ENCODE results near the gene EXOC6B. TPM values are rescaled to one million over a fixed set of nuclear protein-coding genes. Genes with fewer than 3 reads are reported as not detected.

Gene EXOC6B
- total RNA-seq, 1 donor from 2014 or later, result 24.5 TPM

GRCh38 chr2:72778410-72778809 is 47.4 kb downstream of the EXOC6B start:
- H3K4me1 ChIP-seq (ENCODE audit: control insufficient read depth in 3 of 3, insufficient read depth in 3 of 3, low read length in 3 of 3), result no peaks in the 10 kb centered on the region

GRCh38 chr2:72770879-72771461 is 54.9 kb downstream of the EXOC6B start:
- Histone ChIP-seq H3K9ac (ENCODE audit: low read depth in 1 of 3, low read length in 3 of 3) (no peak overlapping the region), H3K4me1 (ENCODE audit: control insufficient read depth in 3 of 3, insufficient read depth in 3 of 3, low read length in 3 of 3) (no peaks in the 10 kb centered on the region), H3K4me3 (ENCODE audit: low read length in 3 of 3) (no peak overlapping the region), H3K9me3 (ENCODE audit: control insufficient read depth in 3 of 3, low read length in 3 of 3) (no peaks in the 10 kb centered on the region), H3K36me3 (ENCODE audit: control insufficient read depth in 3 of 3, insufficient read depth in 3 of 3, low read length in 3 of 3) (no peaks in the 10 kb centered on the region), H3K27me3 (ENCODE audit: control insufficient read depth in 3 of 3, insufficient read depth in 3 of 3, low read length in 3 of 3) (no peaks in the 10 kb centered on the region), H3K27ac (ENCODE audit: low read depth, low read length) (no peak overlapping the region)

More at GRCh38 chr2:72778410-72778809, 47.4 kb downstream of the EXOC6B start:
- no peaks in the 10 kb centered on the region for H3K27me3 ChIP-seq (ENCODE audit: control insufficient read depth in 3 of 3, insufficient read depth in 3 of 3, low read length in 3 of 3)
- H3K9ac ChIP-seq (ENCODE audit: low read depth in 1 of 3, low read length in 3 of 3), result no peak overlapping the region
- no peaks in the 10 kb centered on the region for H3K9me3 ChIP-seq (ENCODE audit: control insufficient read depth in 3 of 3, low read length in 3 of 3)
- H3K4me3 ChIP-seq (ENCODE audit: low read length in 3 of 3), result no peak overlapping the region
- no peaks in the 10 kb centered on the region for H3K36me3 ChIP-seq (ENCODE audit: control insufficient read depth in 3 of 3, insufficient read depth in 3 of 3, low read length in 3 of 3)
- no peak overlapping the region for H3K27ac ChIP-seq (ENCODE audit: low read depth, low read length)

DNA sequence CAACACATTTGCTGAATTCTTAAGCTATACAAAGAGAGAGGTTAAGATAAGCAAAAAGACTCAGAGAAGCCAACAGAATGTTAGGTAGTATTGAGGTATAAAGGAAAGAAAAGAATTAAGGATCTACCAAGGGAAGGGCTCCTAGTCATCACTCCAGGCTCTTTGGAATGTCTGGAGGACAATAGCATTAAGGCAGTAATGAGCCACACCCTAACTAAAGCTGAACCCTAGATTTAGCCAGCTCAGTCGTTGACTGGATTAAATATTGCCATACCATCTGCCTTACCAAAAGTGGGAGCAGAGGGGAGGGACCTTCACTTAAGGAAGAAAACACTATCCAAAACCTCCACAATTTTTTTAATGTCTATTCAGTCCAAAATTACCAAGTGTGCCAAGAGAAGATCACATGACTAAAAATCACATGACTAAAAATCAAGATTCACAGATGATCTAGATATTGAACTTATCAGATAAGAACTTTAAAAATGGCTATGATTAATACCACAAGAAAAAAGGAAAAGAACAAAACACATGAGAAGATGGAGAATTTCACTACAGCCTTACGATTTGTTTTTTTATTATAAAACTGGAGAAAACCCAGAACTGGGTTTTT is 59.7 kb downstream of the EXOC6B start:
- Histone ChIP-seq H3K4me3 (ENCODE audit: low read length in 3 of 3) (no peak overlapping the region), H3K9me3 (ENCODE audit: control insufficient read depth in 3 of 3, low read length in 3 of 3) (peaks cover 0 to 2% (median 0%) of the 10 kb centered on the region in 3 donors), H3K9ac (ENCODE audit: low read depth in 1 of 3, low read length in 3 of 3) (no peak overlapping the region), H3K4me1 (ENCODE audit: control insufficient read depth in 3 of 3, insufficient read depth in 3 of 3, low read length in 3 of 3) (no peaks in the 10 kb centered on the region), H3K27me3 (ENCODE audit: control insufficient read depth in 3 of 3, insufficient read depth in 3 of 3, low read length in 3 of 3) (no peaks in the 10 kb centered on the region), H3K36me3 (ENCODE audit: control insufficient read depth in 3 of 3, insufficient read depth in 3 of 3, low read length in 3 of 3) (no peaks in the 10 kb centered on the region), H3K27ac (ENCODE audit: low read depth, low read length) (no peak overlapping the region)

DNA sequence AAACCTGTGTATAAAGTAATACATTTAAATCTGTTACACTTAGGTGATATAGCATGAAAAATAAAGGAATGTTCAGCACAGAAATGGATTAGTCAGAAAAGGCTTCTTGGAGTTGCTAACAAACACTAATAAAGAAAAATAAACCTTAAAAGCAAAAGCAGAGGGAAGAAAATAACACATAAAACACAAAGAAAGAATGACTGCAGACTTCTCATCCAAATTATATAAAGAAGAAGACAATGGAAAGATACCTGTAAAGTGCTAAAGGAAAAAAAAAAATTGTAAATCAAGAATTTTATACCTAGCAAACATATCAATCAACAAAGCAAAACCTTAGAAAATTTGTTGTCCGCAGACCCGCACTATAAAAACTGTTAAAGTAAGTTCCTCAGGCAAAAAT is 63.6 kb downstream of the EXOC6B start:
- Histone ChIP-seq H3K4me1 (ENCODE audit: control insufficient read depth in 3 of 3, insufficient read depth in 3 of 3, low read length in 3 of 3) (no peaks in the 10 kb centered on the region), H3K4me3 (ENCODE audit: low read length in 3 of 3) (no peak overlapping the region), H3K9me3 (ENCODE audit: control insufficient read depth in 3 of 3, low read length in 3 of 3) (peaks cover 0 to 2% (median 0%) of the 10 kb centered on the region in 3 donors), H3K27ac (ENCODE audit: low read depth, low read length) (no peak overlapping the region), H3K9ac (ENCODE audit: low read depth in 1 of 3, low read length in 3 of 3) (no peak overlapping the region), H3K27me3 (ENCODE audit: control insufficient read depth in 3 of 3, insufficient read depth in 3 of 3, low read length in 3 of 3) (no peaks in the 10 kb centered on the region), H3K36me3 (ENCODE audit: control insufficient read depth in 3 of 3, insufficient read depth in 3 of 3, low read length in 3 of 3) (no peaks in the 10 kb centered on the region)

DNA sequence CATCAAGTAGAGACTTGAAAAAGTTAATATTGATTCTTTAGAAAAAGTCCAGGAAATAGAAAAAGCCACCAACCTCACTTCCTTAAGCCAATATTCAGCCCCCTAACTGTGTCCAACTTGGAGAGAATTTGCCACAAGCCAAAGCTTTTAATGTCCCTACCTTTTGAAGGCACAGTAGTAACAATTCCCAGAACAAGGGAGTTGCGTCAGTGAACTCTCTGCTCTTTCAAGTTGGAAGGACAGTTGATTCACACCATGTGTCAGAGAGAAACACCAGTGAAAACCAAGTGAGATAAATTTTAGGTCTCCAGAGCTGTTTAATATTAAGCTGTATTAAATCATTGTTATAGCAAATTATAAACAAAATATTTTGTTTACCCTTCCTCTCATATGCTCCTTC is 66.1 kb downstream of the EXOC6B start:
- Histone ChIP-seq H3K27ac (ENCODE audit: low read depth, low read length) (no peak overlapping the region), H3K9ac (ENCODE audit: low read depth in 1 of 3, low read length in 3 of 3) (no peak overlapping the region), H3K36me3 (ENCODE audit: control insufficient read depth in 3 of 3, insufficient read depth in 3 of 3, low read length in 3 of 3) (no peaks in the 10 kb centered on the region), H3K9me3 (ENCODE audit: control insufficient read depth in 3 of 3, low read length in 3 of 3) (peaks cover 0 to 2% (median 0%) of the 10 kb centered on the region in 3 donors), H3K4me3 (ENCODE audit: low read length in 3 of 3) (no peak overlapping the region), H3K4me1 (ENCODE audit: control insufficient read depth in 3 of 3, insufficient read depth in 3 of 3, low read length in 3 of 3) (peaks cover 0 to 3% (median 0%) of the 10 kb centered on the region in 3 donors), H3K27me3 (ENCODE audit: control insufficient read depth in 3 of 3, insufficient read depth in 3 of 3, low read length in 3 of 3) (no peaks in the 10 kb centered on the region)

- Histone ChIP-seq H3K9ac (ENCODE audit: low read depth in 1 of 3, low read length in 3 of 3) (no peak overlapping the region), H3K4me1 (ENCODE audit: control insufficient read depth in 3 of 3, insufficient read depth in 3 of 3, low read length in 3 of 3) (peaks cover 0 to 3% (median 0%) of the 10 kb centered on the region in 3 donors), H3K27ac (ENCODE audit: low read depth, low read length) (no peak overlapping the region), H3K9me3 (ENCODE audit: control insufficient read depth in 3 of 3, low read length in 3 of 3) (peaks cover 0 to 2% (median 0%) of the 10 kb centered on the region in 3 donors), H3K4me3 (ENCODE audit: low read length in 3 of 3) (no peak overlapping the region), H3K27me3 (ENCODE audit: control insufficient read depth in 3 of 3, insufficient read depth in 3 of 3, low read length in 3 of 3) (no peaks in the 10 kb centered on the region), H3K36me3 (ENCODE audit: control insufficient read depth in 3 of 3, insufficient read depth in 3 of 3, low read length in 3 of 3) (no peaks in the 10 kb centered on the region)
Measured at GRCh38 chr2:72757177-72757775, 68.6 kb downstream of the EXOC6B start.

DNA sequence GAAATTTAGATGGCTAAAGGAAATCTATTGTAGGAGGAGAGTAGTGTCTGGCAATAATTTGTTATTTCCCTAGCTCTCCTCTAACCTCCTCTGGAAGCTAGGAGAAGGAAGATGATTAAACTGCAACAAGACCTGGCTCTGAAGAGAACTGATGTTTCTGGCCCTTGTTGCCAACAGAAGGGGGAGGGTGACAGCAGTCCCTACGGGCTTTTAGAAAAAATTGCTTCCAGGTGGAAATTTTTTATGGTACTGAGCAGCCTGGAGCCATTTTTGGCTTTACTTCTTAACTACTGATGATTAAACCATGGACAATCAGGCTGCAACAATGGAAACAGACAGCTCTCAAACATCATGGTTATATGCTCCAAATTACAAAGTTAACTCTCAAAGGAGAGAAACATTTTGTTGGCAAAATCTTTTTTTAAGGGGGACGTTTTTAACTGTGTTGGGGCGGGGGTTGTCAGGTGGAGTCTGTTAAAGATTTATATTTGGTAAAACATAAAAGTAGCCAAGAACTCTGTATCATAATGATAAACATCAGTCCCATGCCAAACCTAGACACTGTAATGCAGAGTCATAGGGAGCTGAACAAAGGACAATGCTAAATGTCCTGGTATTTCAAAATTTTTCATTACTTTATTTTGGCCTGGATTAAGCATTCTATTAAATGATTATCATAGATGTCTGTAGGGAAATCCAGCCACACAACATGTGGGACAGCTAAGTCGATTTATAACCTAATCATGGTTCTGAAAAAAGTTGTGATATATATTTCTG is 70.0 kb downstream of the EXOC6B start:
- H3K36me3 ChIP-seq (ENCODE audit: control insufficient read depth in 3 of 3, insufficient read depth in 3 of 3, low read length in 3 of 3), result no peaks in the 10 kb centered on the region
- H3K9ac ChIP-seq (ENCODE audit: low read depth in 1 of 3, low read length in 3 of 3), result no peak overlapping the region
- no peak overlapping the region for H3K4me3 ChIP-seq (ENCODE audit: low read length in 3 of 3)
- H3K9me3 ChIP-seq (ENCODE audit: control insufficient read depth in 3 of 3, low read length in 3 of 3), result no peaks in the 10 kb centered on the region
- H3K27ac ChIP-seq (ENCODE audit: low read depth, low read length), result no peak overlapping the region
- no peaks in the 10 kb centered on the region for H3K27me3 ChIP-seq (ENCODE audit: control insufficient read depth in 3 of 3, insufficient read depth in 3 of 3, low read length in 3 of 3)
- peaks cover 0 to 3% (median 0%) of the 10 kb centered on the region in 3 donors for H3K4me1 ChIP-seq (ENCODE audit: control insufficient read depth in 3 of 3, insufficient read depth in 3 of 3, low read length in 3 of 3)

GRCh38 chr2:72754628-72755320 is 71.1 kb downstream of the EXOC6B start:
- Histone ChIP-seq H3K9me3 (ENCODE audit: control insufficient read depth in 3 of 3, low read length in 3 of 3) (no peaks in the 10 kb centered on the region), H3K36me3 (ENCODE audit: control insufficient read depth in 3 of 3, insufficient read depth in 3 of 3, low read length in 3 of 3) (no peaks in the 10 kb centered on the region), H3K27ac (ENCODE audit: low read depth, low read length) (no peak overlapping the region), H3K4me3 (ENCODE audit: low read length in 3 of 3) (no peak overlapping the region), H3K9ac (ENCODE audit: low read depth in 1 of 3, low read length in 3 of 3) (no peak overlapping the region), H3K4me1 (ENCODE audit: control insufficient read depth in 3 of 3, insufficient read depth in 3 of 3, low read length in 3 of 3) (peaks cover 0 to 3% (median 0%) of the 10 kb centered on the region in 3 donors), H3K27me3 (ENCODE audit: control insufficient read depth in 3 of 3, insufficient read depth in 3 of 3, low read length in 3 of 3) (no peaks in the 10 kb centered on the region)

GRCh38 chr2:72750977-72751639 is 74.7 kb downstream of the EXOC6B start:
- no peak overlapping the region for H3K27ac ChIP-seq (ENCODE audit: low read depth, low read length)
- H3K9me3 ChIP-seq (ENCODE audit: control insufficient read depth in 3 of 3, low read length in 3 of 3), result no peaks in the 10 kb centered on the region
- no peaks in the 10 kb centered on the region for H3K27me3 ChIP-seq (ENCODE audit: control insufficient read depth in 3 of 3, insufficient read depth in 3 of 3, low read length in 3 of 3)
- H3K9ac ChIP-seq (ENCODE audit: low read depth in 1 of 3, low read length in 3 of 3), result no peak overlapping the region
- H3K4me1 ChIP-seq (ENCODE audit: control insufficient read depth in 3 of 3, insufficient read depth in 3 of 3, low read length in 3 of 3), result peaks cover 0 to 3% (median 0%) of the 10 kb centered on the region in 3 donors
- no peaks in the 10 kb centered on the region for H3K36me3 ChIP-seq (ENCODE audit: control insufficient read depth in 3 of 3, insufficient read depth in 3 of 3, low read length in 3 of 3)
- no peak overlapping the region for H3K4me3 ChIP-seq (ENCODE audit: low read length in 3 of 3)

Measured in skeletal muscle tissue (tissue), 4 donors.